GM21786 (cell line): ENCODE measurements around the gene ELMO1.

Experiments used
- ATAC-seq: cut with Tn5 transposase; IDR thresholded peaks from one replicate; pipeline ENCODE4 v1.9.1; 2021; ENCODE audit not compliant: unreplicated experiment

ELMO1 gene

DNA sequence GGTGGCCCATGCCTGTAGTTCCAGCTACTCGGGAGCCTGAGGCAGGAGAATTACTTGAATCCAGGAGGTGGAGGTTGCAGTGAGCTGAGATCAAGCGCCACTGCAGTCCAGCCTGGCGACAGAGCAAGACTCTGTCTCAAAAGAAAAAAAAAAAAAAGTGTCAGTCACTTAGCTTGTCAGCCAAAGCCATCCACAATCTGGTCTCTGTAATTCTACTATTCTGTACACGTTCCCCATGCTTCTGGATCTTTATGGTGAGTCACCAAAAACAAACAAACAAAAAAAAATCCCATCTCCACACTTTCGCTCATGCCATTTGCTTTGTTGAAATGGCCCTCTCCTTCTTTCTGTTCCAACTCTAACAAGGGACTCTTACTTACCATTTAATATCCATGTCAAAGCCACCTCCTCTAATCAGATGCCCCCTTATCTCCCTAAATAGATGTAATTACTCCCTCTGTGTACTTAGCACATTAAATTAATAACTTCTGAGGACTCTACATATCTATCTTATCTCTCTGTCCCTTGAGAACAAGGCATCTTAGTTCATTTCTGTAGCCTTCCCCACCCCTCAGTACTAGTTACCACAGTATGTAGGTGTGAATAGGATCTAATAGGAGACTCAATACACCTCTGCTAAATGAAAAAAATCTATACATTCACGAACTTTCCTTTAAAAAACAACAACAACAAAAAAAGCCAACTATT lies 128.4 kb downstream of the ELMO1 start:
- ATAC-seq = no peak

DNA sequence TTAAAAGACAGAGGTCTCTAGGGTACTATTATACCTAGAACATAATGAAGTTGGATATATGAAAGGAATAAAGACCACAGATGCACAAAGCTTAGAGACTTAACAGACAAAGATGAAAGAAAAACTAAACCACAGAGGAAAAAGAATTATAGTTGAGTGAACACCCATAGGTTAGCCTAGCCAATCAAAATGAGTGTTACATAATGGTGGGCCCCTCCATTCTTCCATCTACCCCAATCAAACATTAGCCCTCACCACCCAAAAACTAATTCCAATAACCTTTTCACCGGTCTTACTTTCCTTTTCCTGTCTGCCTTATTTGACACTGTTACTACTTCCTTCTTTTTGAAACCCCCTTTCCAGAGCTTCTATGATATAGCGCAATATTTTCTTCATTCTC lies 130.1 kb downstream of the ELMO1 start:
- no peak for ATAC-seq

DNA sequence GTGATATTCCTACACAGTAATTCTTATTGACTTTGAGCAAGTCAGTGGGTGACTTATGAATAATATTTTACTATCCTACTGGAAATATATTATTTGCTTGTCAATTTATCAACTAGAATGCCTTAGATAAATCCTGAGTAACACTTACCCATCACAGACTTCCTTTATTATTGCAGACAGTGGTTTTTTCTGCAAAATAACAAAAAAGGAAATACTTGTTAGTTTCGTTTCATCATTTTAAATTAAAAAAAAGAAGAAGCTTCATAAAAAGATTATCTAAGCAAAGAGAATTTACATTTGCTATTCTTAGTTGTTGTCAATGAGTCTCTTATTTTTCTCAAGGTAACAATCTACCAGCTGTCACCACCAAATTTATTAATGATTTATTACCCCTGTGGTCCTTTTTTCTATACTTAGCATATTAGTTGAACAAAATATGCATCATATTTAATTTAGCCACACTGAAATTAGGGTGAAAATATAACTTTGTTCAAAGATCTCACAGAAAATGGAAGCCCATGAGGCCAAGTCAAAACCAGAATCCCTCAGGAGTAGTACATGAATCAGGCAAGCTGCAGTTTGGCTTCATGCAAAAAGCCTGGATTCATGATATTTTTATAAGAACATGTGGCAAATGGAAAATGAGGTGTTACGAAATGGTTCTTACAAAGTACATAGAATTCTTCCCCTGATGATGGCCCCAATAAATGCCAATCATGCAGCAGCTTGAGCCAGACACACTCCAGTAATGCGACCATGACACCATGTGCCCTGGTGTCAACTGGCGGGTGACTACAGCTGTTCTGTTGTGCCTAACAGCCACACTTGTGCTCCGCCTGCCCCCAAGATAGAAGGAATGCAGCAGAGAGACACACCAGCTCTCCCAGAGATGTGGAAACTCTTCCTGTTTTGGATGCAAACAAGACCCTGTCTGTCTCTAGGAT lies 132.6 kb downstream of the ELMO1 start:
- ATAC-seq = no peak

- no peak for ATAC-seq
Observed at GRCh38 chr7:37312608-37313007, 136.1 kb downstream of the ELMO1 start.

GRCh38 chr7:37311355-37311754 lies 137.3 kb downstream of the ELMO1 start:
- ATAC-seq = no peak

GRCh38 chr7:37310327-37311080 lies 138.2 kb downstream of the ELMO1 start:
- ATAC-seq = no peak

GRCh38 chr7:37309493-37309892 lies 139.2 kb downstream of the ELMO1 start:
- ATAC-seq = no peak

DNA sequence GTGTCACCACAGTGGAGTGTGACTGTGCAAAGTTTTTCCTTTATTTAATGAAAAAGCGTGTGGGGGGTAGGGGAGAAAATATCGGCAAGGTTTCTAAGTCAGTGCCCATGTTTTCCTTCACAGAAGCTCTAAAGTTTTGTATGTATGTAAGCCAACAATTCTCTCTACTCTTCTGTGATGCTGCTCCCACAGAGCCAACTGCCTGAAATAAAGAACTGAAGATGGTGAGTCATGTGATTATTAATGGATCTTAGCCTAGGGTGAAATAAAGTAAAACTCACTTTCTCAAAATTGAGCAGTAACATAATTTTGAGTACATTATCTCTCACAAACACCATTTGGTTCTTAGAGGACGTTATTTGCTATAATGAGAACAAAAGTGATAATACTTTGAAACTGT lies 143.7 kb downstream of the ELMO1 start:
- no peak for ATAC-seq

DNA sequence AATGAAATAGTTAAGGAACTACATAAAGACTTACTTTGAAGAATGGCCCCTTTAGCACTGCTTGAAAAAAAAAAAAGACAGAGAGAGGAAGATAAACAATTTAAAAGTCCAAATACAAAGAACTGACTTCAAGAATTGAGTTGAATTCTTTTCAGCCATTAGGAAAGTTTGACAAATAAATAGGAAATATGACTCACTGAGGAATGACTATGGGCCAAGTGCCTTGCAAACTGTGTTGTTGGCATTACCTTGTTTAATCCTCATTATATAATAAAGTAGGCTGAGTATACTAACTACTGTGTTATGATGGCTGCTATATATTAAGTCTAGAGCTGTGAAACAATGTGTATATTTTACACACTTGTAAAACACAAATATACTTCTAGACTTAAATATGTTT lies 151.1 kb downstream of the ELMO1 start:
- no peak for ATAC-seq

GRCh38 chr7:37295401-37295800 lies 153.3 kb downstream of the ELMO1 start:
- ATAC-seq = no peak

DNA sequence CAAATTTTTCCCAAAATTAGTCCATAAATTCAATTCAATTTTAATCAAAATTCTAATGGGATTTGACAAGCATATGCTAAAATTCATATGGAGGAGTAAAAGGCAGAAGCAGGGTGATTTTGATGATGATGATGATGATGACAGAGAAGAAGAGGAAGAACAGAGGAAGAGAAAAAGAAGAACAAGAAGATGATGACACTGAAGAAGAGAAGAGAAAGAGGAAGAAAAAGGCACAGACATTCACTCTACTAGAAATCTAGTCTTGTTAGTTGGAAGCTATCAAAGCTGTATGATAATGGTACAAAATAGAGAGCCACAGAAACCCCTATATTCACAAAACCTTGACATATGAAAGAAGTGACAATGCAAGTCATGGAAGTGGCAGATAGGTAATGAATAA lies 157.9 kb downstream of the ELMO1 start:
- no peak for ATAC-seq

- no peak for ATAC-seq
Observed at GRCh38 chr7:37289781-37290180, 158.9 kb downstream of the ELMO1 start.

- ATAC-seq = no peak
Observed at GRCh38 chr7:37289367-37289766, 159.3 kb downstream of the ELMO1 start.

DNA sequence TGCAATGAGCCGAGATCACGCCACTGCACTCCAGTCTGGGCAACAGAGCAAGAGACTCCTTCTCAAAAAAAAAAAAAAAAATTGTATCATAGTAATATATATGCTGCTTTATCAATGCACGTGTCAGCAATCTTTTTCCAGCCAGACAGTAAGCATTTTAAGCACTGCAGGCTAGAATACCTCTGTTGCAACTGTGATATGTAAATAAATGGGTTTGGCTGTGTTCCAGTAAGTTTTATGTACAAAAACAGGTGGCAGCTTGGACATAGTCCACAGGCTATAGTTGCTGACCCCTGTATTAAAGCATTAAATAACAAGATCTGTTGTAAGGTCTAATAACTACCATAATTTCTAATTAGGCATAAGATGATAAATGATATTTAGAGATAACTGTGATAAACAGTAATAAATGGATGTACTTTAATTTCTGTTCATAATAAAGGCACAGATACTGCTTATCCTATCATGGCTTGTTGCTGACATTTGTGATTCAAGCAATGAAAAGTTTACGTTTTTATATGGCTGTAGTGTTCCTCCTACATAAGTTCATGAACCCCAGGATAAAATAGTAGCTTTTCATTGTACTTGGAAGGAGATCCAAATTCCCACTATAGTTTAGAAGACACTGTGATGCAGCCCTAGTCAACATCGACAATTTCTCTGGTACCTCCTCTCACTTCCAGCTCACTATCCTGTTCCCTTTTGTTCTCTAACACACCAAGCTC lies 161.4 kb downstream of the ELMO1 start:
- ATAC-seq = peak; percentile 63

GRCh38 chr7:37286454-37286832 lies 162.2 kb downstream of the ELMO1 start:
- no peak for ATAC-seq

GRCh38 chr7:37285706-37286453 lies 162.8 kb downstream of the ELMO1 start:
- no peak for ATAC-seq

- ATAC-seq = no peak
Observed at GRCh38 chr7:37284805-37285231, 163.8 kb downstream of the ELMO1 start.

- no peak for ATAC-seq
Observed at GRCh38 chr7:37284285-37284684, 164.4 kb downstream of the ELMO1 start.

GRCh38 chr7:37283716-37284115 lies 164.9 kb downstream of the ELMO1 start:
- no peak for ATAC-seq

GRCh38 chr7:37282927-37283326 lies 165.7 kb downstream of the ELMO1 start:
- ATAC-seq = no peak
